NCI-H1436 treated with DMSO at 0.1 percent for 48 hours (cell line): Measurements from ENCODE around the gene CFAP99.

ENCODE experiments used
- DNase-seq: peaks from one replicate; lab custom pipeline; 2025; lab: John Stamatoyannopoulos, UW

The CFAP99 gene

DNA sequence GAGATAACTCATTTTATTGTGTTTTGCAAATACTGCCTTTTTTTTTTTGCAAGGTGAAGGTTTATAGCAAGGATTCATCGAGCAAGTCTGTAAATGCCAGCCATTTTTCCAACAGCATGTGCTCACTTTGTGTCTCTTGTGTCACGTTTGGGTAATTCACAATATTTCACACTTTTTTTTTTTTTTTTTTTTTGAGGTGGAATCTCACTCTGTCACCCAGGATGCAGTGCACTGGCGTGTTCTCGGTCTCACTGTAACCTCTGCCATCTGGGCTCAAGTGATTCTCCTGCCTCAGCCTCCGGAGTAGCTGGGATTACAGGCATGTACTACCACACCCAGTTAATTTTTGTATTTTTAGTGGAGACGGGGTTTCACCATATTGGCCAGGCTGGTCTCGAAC lies 52.0 kb downstream of the CFAP99 start:
- DNase-seq: no peak

DNA sequence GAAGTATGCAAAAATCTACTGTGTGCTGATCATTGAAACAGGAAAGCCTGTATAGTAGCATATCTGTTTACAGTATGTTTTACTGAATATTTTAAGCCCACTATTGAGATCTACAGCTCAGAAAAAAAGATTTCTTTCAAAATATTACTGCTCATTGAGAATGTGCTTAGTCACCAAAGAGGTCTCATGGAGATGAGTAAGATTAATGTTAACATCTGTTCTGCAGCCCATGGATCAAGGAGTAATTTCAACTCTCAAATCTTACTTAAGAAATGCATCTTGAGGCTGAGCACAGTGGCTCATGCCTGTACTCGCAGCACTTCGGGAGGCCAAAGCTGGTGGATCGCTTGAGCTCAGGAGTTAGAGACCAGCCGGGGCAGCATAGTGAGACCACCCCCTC lies 53.4 kb downstream of the CFAP99 start:
- no peak for DNase-seq

DNA sequence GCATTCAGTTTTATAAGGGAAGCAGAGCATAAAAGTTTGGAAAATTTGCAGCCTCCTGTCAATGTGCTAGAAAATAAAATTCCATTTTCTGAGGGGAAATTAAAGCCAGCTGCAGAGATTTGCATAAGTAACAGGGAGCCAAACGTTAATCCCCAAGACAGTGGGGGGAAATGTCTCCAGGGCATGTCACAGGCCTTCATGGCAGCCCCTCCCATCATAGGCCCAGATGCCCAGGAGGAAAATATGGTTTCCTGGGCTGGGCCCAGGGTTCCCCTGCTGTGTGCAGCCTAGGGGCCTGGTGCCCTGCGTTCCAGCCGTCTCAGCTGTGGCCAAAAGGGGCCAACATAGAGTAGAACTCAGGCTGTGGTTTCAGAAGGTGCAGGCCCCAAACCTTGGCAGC lies 59.5 kb downstream of the CFAP99 start:
- DNase-seq: no peak

DNA sequence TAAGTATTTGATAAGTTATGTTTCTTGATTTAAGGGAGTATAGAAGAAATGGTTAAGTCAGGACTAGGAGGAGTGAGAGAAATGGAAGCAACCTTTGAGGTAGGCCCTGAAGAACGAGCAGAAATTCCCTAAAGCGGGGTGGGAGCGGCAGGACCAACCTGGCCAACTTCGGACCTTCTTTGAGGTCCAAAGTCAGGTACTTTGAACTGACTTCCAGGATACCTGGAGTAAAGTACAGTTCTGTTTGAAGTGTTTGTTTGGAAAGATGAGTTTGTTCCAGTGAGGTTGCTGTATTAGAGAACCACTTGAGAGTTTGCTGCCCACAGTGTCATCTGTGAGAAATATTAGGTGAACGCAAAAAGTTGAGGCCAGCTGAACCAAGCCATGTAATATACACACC lies 61.9 kb downstream of the CFAP99 start:
- DNase-seq: no peak

DNA sequence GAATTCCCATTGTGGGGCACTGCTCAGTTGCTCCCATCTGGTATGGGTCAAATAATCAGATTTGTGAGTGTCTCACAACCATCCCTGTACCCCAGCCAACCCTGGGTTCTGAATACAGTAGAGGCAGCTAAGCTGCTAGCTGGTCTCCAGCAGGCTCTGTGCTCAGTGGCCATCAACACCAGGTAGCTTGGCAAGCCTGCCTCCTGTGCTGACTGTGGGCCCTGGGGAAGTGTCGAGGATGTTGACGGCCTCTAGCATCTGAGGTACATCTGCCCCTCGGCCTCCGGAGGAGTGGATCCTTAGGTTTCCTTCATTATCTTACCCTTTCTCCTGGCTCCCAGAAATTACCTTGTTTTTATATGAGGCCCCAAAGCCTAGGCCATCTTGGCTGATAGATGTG lies 63.4 kb downstream of the CFAP99 start:
- DNase-seq: no peak

DNA sequence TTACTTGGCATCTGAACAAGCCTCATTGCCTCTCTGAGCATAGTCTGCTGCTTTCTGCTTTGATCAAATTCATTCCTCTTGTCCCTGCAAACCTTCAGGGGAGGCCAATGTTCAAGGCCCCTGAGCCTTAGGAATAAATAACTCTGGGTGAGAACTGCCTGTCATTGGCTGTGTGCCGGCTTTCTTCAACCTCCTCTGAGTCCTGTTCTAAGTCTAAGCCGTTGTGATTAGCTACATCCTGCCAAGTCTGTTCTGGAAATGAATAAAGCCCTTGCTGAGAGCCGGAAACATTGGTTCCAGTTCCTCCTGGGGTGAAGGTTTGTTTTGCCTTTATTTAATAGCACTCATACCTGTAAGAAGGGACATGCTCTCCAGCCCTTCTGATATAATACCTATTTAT lies 63.9 kb downstream of the CFAP99 start:
- no peak for DNase-seq

DNA sequence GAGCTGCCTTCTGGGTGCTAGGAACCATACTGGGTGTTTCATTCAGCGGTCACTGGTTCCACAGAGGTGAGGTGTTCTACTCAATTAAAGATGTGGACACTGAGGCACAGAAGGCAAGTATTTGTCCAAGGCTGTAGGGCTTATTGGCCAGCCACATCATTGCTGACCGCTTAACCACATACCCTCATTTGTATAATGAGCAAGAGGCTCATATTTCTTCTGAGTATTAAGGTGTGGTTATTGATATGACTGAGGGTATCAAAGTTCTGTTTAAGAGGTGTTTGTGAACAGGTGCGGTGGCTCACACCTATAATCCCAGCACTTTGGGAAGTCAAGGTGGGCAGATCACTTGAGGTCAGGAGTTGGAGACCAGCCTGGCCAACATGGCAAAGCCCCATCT lies 64.5 kb downstream of the CFAP99 start:
- no peak for DNase-seq

DNA sequence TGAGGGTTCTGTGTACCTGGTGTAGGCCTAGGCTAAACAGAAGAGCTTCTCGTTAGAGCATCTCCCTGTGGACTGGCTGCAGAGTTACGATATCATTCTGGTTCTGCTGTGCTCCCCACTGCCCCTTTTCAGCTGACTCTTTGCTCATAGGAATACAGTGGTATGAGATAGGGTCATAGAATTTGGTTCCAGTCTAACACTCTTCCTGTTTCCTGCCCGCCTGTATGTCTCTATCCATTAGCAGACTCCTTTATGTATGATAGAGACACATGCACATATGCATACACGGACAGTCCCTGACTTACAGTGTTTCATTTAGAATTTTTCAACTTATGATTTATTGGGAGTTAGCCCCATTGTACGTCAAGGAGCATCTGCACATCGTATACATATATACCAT lies 65.4 kb downstream of the CFAP99 start:
- DNase-seq: no peak

DNA sequence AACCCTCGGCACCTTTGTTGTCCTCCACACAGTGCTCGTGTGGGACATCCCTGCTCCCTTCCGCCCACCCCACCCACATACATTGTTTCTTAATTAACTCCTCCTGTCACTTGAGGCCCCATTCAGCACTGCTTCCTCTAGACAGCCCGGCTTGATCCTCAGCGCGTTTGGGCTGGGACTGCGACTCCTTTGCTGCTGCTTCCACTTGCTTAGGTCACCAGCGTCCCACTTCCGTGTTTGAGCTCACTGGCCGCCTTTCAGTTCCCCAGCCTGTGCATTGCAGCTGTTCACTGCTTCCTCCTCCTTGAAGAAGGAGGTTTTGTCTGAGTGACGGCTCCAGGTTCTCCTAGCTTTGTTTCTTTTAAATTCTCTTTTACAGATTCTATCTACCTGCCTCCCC lies 66.2 kb downstream of the CFAP99 start:
- no peak for DNase-seq

DNA sequence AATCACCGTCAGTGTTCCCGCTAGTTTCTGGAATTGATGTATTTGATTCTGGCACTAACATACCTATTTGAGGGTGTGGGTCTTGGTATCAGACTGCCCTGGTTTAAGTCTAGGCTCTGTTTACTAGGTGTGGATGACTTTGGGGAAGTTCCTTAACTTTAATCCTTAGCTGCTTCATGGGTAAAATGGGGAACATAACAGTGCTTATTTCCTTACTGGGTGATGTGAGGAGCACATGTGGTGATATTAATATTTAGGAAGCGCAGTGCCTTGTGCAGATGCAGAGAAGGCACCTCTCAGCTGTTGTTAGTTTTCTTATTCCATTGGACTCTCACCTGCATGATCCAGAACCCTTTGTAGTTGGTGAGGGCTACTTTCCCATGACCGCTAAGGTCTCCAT lies 67.2 kb downstream of the CFAP99 start:
- no peak for DNase-seq

DNA sequence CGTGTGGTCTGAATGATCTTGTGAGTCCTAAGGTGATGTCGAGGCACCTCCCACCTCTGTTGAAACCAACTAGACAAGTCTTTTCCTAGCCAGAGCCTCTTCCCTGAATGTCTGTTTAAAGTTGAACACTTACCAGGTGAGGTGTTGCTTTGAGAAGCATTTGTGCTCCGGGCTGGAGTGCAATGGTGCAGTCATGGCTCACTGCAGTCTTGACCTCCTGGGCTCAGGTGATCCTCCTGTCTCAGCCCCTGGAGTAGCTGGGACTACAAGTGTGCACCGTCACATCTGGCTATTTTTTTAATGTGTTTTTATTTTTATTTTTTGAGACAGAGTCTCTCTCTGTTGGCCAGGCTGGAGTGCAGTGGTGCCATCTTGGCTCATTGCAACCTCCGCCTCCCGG lies 68.2 kb downstream of the CFAP99 start:
- no peak for DNase-seq

DNA sequence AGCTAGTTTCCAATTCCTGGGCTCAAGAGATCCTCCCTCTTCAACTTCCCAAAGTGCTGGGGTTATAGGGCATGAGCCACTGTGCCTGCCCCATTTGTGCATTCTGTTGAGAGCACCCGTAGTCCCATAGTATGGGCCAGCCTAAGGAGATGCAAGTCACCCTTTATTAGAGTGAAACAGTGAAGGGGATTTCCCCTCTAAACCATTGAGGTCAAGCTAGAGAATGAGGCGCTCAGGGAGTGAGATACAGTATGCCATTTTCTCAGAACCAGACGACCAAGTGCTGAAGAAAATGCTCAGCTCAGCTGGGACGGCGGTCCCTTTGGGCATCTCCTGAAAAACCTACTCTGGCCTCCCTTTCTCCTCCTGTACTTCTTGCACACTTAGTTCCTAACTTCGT lies 68.9 kb downstream of the CFAP99 start:
- no peak for DNase-seq

DNA sequence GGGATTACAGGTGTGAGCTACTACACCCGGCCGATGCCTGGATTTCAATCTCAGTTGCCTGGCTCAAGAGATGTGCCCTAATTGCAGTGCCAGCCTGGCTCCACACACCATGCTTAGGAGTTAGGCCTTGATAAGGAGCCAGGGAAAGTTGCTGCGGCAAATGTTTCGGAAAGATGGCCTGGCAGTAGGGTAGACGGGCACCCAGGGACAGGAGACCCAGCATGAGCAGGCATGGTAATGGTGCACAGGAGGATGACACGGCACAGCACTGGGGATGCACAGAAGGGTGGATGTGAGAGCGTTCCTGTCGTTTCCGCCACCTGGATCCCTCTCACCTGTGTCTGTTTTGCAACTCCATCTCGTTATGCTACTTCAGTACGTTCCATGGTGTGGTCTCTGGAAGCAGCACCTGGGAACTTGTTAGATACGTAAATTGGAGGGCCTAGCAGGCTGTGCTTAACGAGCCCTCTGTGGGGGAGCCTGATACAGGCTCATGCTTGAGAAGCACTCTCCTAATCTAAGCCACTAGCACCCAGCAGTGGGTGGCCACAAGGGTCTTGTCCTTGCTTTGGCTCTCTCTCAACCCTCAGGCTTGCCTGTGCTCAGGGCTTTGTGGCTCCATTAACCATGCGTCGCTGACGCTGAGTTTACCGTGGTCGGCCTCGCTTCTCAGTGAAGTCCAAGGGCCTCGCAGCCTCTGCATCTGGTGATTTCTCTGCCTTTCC lies 70.5 kb downstream of the CFAP99 start:
- no peak for DNase-seq

DNA sequence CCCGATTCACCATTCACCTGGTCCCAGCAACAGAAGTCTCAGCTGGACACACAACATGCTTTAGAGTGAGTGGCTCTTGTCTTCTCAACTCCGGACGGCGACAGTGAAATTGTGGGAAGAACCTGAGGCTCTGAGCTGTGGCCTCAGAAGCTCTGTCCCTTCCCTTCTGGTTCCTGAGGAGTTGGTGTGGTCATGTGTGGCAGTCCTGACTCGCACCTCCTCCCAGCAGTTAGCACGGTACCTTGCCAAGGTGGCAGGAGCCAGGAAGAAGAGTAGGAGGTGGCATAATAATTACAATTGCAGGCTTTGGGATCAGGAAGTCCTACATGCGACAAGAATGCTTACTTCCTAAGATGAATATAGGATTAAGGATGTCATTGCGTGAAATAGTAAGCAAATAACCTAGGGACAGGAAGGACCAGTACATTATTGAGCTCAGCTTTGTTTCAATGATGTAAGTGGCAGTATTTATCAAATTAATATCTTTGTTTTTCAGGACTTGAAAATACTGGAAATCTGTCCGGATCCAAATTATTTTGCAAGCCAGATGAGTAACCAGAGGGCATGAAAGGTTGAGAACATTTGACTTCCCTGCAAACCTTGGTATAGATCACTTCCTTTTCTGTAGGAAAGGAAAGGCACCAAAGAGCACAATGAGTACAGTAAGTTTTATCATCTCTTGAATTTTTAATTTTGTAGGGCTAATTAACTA lies 71.2 kb downstream of the CFAP99 start:
- no peak for DNase-seq

DNA sequence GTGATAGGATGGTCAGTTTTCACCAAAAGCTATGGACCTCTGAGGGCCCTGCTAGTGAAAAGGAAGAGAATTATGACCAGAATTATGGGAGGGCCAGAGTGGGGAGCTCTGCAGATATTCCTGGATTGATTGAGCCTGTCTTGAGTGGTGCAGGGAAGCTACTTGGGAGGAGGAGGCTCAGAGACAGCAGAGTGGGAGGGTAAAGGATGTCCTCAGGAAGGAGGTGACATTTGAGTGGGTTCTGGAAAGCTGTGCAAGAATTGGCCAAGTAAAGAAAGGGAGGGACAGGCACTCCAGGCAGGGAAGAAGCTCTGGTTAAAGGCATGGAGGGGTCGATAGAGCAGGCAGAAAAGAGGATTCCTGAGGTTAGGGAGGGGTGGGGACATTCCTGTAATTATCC lies 74.2 kb downstream of the CFAP99 start:
- no peak for DNase-seq

DNA sequence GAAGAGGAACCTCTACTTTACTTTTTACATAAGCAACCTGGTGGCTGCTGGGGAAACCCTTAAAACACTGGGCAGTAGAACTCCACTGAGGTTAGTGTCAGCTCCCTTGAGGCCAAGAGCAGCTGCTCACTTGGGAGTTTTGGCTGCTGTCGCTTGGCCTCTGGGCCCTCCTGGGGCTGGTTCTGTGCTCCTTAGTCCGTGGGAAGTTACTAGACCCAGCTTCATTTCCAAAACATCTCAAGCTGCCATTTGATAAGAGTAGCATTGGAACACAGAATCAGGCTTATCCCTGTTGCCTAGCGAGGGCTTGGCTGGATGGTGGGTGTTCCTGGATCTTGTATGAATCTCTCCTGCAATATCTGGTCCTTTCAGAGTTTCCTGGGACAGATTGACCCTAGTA lies 76.2 kb downstream of the CFAP99 start:
- DNase-seq: no peak

DNA sequence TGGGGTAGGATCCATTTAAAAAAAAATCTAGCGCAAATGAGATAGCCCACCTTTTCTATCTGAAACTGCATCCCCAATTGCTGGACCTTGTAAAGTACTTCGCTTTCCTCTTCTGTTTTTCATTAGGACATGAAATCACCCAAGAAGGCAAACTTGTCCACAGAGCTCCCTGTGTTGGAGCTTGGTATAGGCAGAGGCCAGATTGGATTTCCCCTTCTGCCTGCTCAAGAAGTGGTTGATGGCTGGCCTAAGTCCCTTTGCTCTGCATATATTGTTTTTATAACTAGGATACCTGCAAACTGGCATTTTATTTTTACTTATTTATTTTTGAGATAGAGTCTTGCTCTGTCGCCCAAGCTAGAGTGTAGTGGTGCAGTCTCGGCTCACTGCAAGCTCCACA lies 78.6 kb downstream of the CFAP99 start:
- DNase-seq: no peak

DNA sequence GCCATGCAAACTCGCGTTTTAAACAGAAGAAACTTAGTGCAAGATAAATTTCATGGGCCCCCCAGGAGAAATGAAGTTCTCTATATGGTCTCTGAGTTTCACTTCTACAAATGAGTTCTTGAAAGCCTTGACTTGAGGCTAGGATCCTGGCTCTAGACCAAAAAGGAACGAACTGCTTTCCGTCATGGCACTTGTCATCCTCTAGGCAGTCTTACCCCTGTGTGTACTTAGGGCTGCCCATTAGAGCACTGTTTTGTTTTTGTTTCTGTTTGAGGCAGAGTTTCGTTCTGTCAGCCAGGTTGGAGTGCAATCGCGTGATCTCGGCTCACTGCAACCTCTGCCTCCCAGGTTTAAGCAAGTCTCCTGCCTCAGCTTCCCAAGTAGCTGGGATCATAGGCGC lies 79.2 kb downstream of the CFAP99 start:
- DNase-seq: no peak

DNA sequence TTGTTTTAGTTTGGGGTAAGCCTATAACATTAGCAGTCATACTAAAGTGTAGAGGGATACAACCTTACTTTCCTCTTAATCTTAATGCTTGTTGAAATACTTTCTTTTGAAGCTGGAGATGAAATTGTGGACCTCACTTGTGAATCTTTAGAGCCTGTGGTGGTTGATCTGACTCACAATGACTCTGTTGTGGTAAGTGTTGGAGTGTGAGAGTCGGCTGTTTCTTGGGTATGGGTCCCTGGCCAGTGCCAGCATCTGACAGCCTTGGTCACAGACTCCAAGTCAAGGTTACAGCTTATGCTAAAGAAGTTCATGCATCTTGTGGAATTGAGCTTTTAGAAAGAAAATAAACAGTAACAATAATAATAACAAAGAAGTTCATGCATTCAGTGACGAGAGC lies 81.8 kb downstream of the CFAP99 start:
- no peak for DNase-seq

DNA sequence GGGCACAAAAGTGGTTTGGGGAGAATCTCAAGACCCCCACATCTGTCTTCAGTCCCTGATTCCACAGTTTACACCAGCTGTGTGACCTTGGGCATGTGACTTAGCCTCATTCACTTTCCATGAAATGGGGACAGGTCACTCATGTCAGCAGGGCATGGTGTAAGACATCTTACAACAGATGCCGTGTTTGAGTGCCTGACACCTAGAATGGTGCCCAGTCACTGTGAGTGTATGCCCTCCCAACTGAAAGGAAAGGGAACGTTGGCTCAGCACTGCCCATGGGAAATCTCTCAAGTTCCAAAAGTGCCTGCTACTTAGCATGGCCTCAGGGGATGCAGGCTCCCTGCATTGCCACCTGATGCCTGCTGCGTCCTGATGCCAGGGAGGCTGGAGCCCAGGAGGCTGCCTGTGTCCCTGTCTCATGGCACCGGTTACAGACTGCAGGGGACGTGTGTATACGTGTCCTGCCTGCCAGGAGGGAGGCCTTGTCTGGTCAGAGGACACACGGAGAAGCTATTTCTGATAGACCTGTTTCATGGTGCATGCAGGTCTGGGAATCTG lies 82.4 kb downstream of the CFAP99 start:
- DNase-seq: no peak

DNA sequence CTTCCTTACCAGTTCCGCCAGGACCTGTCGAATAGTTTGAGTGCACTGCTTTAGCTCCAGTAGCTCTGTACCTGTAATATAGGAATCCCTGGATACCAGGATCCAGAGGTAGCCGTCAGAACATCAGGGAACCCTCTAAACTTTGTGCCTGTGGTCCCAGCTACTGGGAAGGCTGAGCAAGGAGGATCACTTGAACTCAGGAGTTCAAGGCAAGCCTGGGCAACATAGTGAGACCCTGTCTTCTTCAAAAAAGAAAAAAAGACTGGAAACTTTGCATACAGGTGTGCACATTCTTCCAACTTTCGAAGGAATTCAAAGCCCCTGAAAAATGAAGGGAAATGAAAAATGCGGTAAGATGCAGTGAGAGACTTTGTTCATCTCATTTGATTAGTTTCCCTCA lies 85.1 kb downstream of the CFAP99 start:
- no peak for DNase-seq

DNA sequence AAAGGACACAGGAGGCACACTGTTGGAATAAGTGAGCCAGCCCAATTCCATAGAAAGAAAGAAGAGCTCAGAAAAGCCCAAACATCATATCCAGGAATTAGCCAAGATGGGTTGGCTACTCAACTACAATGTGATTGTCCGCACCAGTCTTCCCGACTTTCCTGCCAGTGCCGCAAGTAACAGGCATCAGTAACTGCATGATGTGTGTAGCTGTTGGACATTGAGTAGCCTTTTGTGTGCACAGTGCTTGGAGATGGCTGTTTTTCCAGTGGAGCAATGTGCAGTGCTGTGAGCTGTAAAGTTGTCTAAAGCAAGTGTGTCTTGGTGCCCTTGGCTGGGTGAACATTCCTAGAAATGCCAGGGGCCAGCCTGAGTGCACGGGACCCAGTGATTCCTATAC lies 88.5 kb downstream of the CFAP99 start:
- no peak for DNase-seq

DNA sequence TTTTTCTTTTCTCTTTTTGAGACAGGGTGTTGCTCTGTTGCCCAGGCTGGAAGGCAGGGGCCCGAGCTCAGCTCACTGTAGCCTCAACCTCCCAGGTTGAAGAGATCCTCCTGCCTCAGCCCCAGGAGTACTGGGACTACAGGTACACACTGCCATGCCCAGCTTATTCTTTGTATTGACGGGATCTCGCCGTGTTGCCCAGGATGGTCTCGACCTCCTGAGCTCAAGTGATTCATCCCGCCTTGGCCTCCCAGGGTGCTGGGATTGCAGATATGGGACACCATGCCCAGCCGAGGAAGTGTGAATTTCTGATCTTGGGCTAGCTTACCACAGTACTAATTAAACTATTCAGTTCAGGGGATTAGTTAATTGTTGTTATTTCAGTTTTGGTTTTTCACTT lies 89.1 kb downstream of the CFAP99 start:
- no peak for DNase-seq
